ENCODE measurements around the gene DAB1. TPM values are rescaled to one million over a fixed set of nuclear protein-coding genes. Genes with fewer than 3 reads are reported as not detected.

The DAB1 gene
- polyA plus RNA-seq, 1 donor from 2014 or later, result 11.4 TPM

DNA sequence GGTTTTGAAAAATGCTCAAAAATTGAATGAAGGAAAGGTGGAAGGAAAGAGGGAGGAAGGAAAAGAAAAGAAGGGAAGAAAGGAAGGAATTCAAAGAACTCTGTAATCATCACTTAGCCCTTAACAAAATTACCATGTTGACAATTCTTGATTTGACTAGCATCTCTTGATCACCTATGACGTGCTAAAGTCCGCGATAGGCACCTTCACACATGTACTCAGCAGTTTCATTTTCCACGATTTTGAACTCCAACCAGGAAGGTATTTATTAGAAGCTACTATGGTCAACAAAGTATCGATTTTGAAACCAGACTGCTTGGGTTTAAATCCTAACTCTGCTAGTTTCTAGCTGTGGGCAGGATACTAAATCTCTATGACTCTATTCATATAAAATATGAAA lies 146.9 kb downstream of the DAB1 start:
- H3K9me2 ChIP-seq (ENCODE audit: insufficient read depth, low read length), result no peaks in the 10 kb centered on the region

GRCh38 chr1:57272601-57273000 lies 151.3 kb downstream of the DAB1 start:
- Histone ChIP-seq H3K27ac (ENCODE audit: low read length) (no peak overlapping the region), H3K79me2 (replicated peaks; ENCODE audit: insufficient read depth, low read length) (no peaks in the 10 kb centered on the region), H3K4me3 (ENCODE audit: low read length) (no peak overlapping the region), H3K9me3 (ENCODE audit: low read length) (no peaks in the 10 kb centered on the region), H2AFZ (ENCODE audit: low read depth, low read length) (no peak overlapping the region), H3F3A (ENCODE audit: insufficient read depth, low read length, poor library complexity, severe bottlenecking) (no peaks in the 10 kb centered on the region), H3K27me3 (ENCODE audit: insufficient read depth, low read depth, low read length) (no peaks in the 10 kb centered on the region), H4K20me1 (ENCODE audit: insufficient read depth) (no peaks in the 10 kb centered on the region), H3K9ac (ENCODE audit: low read length) (no peak overlapping the region), H3K9me2 (ENCODE audit: insufficient read depth, low read length) (no peaks in the 10 kb centered on the region), H3K4me2 (ENCODE audit: low read length) (no peak overlapping the region), H3K36me3 (ENCODE audit: insufficient read depth, low read length) (no peaks in the 10 kb centered on the region)
- TF ChIP-seq, protein P1, sequence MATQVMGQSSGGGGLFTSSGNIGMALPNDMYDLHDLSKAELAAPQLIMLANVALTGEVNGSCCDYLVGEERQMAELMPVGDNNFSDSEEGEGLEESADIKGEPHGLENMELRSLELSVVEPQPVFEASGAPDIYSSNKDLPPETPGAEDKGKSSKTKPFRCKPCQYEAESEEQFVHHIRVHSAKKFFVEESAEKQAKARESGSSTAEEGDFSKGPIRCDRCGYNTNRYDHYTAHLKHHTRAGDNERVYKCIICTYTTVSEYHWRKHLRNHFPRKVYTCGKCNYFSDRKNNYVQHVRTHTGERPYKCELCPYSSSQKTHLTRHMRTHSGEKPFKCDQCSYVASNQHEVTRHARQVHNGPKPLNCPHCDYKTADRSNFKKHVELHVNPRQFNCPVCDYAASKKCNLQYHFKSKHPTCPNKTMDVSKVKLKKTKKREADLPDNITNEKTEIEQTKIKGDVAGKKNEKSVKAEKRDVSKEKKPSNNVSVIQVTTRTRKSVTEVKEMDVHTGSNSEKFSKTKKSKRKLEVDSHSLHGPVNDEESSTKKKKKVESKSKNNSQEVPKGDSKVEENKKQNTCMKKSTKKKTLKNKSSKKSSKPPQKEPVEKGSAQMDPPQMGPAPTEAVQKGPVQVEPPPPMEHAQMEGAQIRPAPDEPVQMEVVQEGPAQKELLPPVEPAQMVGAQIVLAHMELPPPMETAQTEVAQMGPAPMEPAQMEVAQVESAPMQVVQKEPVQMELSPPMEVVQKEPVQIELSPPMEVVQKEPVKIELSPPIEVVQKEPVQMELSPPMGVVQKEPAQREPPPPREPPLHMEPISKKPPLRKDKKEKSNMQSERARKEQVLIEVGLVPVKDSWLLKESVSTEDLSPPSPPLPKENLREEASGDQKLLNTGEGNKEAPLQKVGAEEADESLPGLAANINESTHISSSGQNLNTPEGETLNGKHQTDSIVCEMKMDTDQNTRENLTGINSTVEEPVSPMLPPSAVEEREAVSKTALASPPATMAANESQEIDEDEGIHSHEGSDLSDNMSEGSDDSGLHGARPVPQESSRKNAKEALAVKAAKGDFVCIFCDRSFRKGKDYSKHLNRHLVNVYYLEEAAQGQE (IDR thresholded peaks at IDR 0.05; ENCODE audit: borderline replicate concordance), result no peak
- no peak for TF ChIP-seq TAF1 (IDR thresholded peaks at IDR 0.05; ENCODE audit: low read depth)
- no peak for TF ChIP-seq MXI1 (conservative IDR thresholded peaks at IDR 0.05; ENCODE audit: poor library complexity, severe bottlenecking)
- TF ChIP-seq POLR2AphosphoS5 (IDR thresholded peaks at IDR 0.05), result no peak
- TF ChIP-seq EP300 (conservative IDR thresholded peaks at IDR 0.05; ENCODE audit: poor library complexity, severe bottlenecking), result no peak
- TF ChIP-seq SMC3 (conservative IDR thresholded peaks at IDR 0.05; ENCODE audit: poor library complexity), result no peak
- TF ChIP-seq RAD21 (conservative IDR thresholded peaks at IDR 0.05), result no peak
- no peak for TF ChIP-seq EZH2 (IDR thresholded peaks at IDR 0.05; ENCODE audit: borderline replicate concordance, insufficient read depth, low read length, poor library complexity, severe bottlenecking)
- TF ChIP-seq CTCF (IDR thresholded peaks at IDR 0.05; ENCODE audit: poor library complexity, severe bottlenecking), result no peak

More for the DNA sequence above, 146.9 kb downstream of the DAB1 start:
- Histone ChIP-seq H3K27ac (ENCODE audit: low read length) (no peak overlapping the region), H3K4me2 (ENCODE audit: low read length) (no peak overlapping the region), H3K36me3 (ENCODE audit: insufficient read depth, low read length) (no peaks in the 10 kb centered on the region), H3K27me3 (ENCODE audit: insufficient read depth, low read depth, low read length) (no peaks in the 10 kb centered on the region), H3F3A (ENCODE audit: insufficient read depth, low read length, poor library complexity, severe bottlenecking) (no peaks in the 10 kb centered on the region), H3K9ac (ENCODE audit: low read length) (no peak overlapping the region), H3K4me3 (ENCODE audit: low read length) (no peak overlapping the region), H2AFZ (ENCODE audit: low read depth, low read length) (no peak overlapping the region), H4K20me1 (ENCODE audit: insufficient read depth) (no peaks in the 10 kb centered on the region), H3K79me2 (replicated peaks; ENCODE audit: insufficient read depth, low read length) (no peaks in the 10 kb centered on the region), H3K9me3 (ENCODE audit: low read length) (no peaks in the 10 kb centered on the region)
- TF ChIP-seq EZH2 (IDR thresholded peaks at IDR 0.05; ENCODE audit: borderline replicate concordance, insufficient read depth, low read length, poor library complexity, severe bottlenecking) (no peak), CTCF (IDR thresholded peaks at IDR 0.05; ENCODE audit: poor library complexity, severe bottlenecking) (no peak), MXI1 (conservative IDR thresholded peaks at IDR 0.05; ENCODE audit: poor library complexity, severe bottlenecking) (no peak), POLR2AphosphoS5 (IDR thresholded peaks at IDR 0.05) (no peak), SMC3 (conservative IDR thresholded peaks at IDR 0.05; ENCODE audit: poor library complexity) (no peak), TAF1 (IDR thresholded peaks at IDR 0.05; ENCODE audit: low read depth) (no peak)
- TF ChIP-seq, protein P1 (IDR thresholded peaks at IDR 0.05; ENCODE audit: borderline replicate concordance), result no peak

Data from neural cell (in vitro differentiated cells).